Activated naive CD4-positive, alpha-beta T cell treated with anti-CD3 and anti-CD28 coated beads, Interleukin-2, amount 50 U/mL, for 16 hours (primary cell): ENCODE data around the gene RASGRP4.
"Not testable (repeated sequence)": the region's sequence is repeated elsewhere in the genome, so short reads cannot be mapped to it uniquely, and the experiment has no call there.

Experiments used
- DNase-seq: peaks from one replicate; pipeline ENCODE4 v3.0.0-alpha.2; 2020

Gene RASGRP4, protein sequence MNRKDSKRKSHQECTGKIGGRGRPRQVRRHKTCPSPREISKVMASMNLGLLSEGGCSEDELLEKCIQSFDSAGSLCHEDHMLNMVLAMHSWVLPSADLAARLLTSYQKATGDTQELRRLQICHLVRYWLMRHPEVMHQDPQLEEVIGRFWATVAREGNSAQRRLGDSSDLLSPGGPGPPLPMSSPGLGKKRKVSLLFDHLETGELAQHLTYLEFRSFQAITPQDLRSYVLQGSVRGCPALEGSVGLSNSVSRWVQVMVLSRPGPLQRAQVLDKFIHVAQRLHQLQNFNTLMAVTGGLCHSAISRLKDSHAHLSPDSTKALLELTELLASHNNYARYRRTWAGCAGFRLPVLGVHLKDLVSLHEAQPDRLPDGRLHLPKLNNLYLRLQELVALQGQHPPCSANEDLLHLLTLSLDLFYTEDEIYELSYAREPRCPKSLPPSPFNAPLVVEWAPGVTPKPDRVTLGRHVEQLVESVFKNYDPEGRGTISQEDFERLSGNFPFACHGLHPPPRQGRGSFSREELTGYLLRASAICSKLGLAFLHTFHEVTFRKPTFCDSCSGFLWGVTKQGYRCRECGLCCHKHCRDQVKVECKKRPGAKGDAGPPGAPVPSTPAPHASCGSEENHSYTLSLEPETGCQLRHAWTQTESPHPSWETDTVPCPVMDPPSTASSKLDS

DNA sequence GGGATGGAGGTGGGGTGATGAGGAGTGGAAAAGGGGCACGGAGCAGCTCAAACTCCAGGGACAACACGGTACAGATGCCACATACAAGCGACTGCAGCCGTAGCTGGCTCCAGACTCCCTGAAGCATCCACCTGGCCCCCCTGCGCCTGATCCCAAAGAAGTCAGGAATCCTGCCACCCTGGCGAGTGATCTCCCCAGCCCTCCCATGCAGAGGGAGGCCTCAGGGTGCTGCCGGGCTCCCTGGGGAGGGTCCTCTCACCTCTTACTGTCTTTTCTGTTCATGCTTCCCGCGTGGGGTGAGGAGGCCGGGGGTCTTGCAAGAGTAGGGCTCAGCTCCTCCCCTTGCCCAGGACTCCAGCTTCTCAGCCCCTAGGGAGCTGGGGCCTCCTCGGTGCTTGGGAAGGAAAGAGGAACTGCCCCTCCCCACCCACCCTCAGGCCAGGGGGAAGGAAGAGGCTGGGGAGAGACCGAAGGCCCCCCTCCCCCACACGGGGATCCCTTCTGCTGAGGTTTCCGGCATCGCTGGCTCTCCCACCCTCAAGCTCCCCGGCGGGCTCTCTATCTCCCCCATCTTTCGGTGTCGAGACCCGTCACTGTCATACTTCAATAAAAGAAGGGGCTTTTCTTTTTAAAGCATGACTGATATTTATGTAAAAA is at the start of gene RASGRP4:
Gene RASGRP4, minus strand, starts transcription at position 410 of the 657 bp plus-strand sequence. Its CDS starts 128 bp downstream, at position 282.
- peak; percentile 49 for DNase-seq

DNA sequence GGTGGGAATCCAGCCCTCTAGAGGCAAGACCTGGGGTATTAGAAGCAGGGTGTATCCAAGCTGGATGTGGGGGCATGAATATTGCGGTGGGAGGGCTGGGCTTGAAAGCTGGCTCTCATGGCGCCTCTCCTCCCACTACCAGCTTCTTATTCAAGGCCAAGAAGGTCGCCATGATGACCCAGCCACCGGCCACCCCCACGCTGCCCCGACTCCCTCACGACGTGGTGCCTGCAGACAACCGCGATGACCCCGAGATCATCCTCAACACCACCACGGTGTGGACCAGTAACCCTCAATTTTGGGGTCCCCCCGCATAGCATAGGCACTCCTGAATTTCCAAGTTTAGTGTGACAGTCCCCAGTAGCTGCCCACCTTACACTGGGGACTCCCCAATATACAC is 49.2 kb upstream of the RASGRP4 start:
- no peak for DNase-seq

DNA sequence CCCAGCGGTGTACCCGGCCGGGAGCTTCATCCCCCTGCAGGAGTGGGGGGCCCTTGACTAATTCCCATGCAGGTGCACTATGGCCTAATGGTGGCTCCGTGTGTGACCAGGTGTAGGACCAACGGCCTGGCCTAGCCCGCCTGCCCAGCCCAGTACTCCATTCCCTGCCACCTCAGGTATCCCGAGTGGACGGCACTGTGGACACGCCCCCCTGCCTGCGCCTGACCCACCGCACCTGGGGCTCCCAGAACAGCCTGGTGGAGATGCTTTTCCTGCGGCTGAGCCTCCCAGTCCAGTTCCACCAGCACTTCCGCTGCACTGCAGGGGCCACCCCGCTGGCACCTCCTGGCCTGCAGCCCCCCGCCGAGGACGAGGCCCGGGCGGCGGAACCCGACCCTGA is 47.2 kb upstream of the RASGRP4 start:
- no peak for DNase-seq

DNA sequence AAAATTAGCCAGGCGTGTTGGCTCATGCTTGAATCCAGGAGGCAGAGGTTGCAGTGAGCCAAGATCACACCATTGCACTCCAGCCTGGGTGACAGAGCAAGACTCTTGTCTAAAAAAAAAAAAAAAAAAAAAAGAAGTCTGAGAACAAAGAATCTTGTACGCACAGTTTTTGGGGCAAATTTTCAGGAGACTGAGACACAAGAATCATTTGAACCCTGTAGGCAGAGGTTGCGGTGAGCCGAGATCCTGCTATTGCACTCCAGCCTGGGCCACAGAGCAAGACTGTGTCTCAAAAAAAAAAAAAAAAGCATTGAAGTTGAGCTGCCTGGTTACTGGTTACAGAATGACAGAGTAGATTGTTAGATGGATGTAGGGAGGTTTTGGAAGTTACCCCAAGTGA is 46.7 kb upstream of the RASGRP4 start:
- not testable (repeated sequence) for DNase-seq

DNA sequence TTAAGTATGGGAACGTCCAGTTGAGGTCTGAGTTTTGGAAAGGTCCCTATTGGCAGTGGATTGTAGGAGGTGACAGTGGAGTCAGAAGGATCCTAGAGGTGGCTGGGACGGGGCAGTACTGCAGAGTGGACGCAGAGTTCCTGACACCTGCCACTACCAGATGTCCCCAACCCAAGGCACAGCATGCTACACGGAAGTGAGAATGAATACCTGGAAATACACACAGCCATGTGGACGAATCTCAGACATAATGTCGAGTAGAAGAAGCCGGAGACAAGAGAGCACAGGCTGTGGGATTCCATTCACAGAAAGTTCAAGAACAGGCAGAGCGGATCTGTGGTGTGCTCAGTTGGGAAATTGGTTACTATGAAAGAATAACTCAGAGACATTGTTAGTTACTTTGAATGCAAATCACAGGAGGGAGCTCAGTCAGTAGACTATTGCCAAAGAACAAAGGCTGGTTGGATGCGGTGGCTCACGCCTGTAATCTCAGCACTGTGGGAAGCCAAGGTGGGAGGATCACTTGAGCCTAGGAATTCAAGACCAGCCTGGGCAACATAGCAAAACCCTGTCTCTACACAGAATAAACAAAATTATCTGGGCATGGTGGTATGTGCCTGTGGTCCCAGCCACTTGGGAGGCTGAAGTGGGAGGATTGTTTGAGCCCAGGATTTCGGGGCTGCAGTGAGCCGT is 44.9 kb upstream of the RASGRP4 start:
- DNase-seq: no peak

DNA sequence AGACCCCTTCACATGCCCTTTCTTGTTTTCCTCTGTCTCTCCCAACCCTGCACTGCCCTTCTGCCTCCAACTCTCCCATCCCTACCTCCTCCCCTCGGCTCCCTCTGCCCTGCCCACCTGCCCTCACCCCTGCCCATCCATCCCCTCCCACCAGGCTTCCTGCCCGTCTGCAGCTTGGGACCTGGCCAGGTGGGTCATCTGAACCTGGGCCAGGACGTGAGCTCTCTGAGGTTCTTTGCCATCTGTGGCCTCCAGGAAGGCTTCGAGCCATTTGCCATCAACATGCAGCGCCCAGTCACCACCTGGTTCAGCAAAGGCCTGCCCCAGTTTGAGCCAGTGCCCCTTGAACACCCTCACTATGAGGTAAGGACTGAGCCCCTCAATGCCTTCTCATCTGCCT is 43.1 kb upstream of the RASGRP4 start:
- DNase-seq: no peak

DNA sequence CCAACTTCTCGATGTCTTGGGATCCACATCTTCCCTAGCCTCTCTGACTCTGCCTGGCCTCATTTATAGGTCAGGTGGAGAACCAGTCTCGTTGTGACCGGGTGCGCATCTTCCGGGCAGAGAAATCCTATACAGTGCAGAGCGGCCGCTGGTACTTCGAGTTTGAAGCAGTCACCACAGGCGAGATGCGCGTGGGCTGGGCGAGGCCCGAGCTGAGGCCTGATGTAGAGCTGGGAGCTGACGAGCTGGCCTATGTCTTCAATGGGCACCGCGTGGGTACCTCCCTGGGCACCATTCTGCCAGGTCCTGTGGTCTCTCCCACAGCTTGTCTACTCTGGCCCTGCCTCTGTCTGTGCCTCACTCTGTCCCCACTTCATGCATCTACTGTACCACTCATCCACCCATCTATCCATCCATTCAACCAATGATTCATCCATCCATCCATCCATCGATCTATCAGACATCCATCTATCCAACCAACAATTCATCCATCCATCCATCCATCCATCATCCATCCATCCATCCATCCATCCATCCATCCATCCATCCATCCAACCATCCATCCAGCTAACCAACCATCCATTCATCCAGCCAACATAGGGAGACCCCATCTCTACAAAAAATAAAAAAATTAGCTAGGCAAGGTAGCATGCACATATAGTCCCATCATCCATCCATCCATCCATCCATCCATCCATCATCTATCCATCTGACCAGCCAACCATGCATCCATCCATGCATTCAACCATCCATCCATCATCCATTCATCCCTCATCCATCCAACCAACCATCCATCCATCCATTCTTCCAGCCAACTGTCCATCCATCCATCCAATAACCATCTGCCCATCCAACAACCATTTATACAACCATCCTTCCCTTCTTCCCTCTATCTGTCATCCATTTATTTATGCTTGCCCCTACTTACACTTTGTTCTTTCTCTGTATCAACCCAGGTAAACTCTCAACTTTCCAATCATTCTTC is 41.8 kb upstream of the RASGRP4 start:
- no peak for DNase-seq

DNA sequence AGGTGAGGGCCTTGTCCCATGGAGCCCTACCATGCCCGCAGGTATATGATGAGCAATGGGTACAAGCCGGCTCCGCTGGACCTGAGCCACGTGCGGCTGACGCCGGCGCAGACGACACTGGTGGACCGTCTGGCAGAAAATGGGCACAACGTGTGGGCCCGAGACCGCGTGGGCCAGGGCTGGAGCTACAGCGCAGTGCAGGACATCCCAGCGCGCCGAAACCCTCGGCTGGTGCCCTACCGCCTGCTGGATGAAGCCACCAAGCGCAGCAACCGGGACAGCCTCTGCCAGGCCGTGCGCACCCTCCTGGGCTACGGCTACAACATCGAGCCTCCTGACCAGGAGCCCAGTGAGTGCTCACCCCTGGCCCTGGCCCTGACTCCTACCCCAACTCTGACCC is 40.0 kb upstream of the RASGRP4 start:
- no peak for DNase-seq

DNA sequence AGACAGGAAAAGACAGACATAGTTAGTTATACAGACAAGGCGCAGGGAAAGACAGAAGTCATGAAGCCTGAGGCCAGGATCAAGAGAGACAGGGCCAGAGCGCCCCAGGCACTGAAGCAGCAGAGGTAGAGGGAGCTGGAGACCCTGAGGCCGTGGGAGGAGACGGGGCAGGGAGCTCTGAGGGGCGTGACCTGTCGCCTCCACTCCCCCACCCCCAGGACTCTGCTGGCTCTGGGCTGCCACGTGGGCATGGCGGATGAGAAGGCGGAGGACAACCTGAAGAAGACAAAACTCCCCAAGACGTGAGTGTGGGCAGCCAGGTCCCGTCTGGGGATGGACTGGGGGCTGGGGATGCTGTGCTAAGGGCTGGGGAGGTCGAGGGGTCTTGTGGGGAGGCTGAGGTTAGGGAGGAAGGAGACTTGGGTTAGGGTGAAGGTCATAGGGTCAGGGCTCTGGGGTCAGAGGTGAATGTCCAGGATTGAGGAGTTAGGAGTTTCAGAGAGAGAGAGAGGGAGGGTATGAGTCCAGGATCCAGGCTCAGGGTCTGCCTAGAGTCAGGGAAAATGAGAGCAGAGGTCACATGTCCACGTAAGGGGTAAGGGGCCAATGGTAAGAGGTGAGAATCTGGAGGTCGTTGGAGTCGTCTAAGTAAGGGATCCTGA is 38.5 kb upstream of the RASGRP4 start:
- DNase-seq: no peak

DNA sequence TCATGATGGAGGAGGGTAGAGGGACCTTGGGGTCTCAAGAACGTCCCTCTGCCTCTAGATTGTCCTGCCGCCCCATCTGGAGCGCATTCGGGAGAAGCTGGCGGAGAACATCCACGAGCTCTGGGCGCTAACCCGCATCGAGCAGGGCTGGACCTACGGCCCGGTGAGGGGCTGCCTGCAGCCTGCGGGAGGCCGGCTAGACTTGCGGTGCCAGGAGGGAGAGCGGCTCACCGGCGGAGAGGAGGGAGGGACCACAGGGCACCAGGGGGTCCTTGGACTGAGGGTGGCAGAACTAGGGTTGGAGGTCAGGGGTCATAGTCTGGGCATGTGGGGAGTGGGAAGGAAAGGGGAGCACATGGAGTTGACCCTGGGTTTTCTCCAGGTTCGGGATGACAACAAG is 37.3 kb upstream of the RASGRP4 start:
- no peak for DNase-seq

DNA sequence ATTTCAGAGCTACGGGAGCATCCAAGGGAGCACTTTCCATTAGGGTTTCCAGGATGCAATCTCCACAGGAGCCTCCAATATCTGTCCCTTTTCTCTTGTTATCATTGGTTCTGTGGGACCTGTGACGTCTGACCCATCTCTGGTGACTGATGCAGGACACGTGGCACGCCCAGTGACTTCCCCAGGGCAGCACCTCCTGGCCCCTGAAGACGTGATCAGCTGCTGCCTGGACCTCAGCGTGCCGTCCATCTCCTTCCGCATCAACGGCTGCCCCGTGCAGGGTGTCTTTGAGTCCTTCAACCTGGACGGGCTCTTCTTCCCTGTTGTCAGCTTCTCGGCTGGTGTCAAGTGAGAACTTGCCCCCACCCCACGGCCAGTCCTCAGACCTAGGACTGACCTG is 33.0 kb upstream of the RASGRP4 start:
- no peak for DNase-seq

DNA sequence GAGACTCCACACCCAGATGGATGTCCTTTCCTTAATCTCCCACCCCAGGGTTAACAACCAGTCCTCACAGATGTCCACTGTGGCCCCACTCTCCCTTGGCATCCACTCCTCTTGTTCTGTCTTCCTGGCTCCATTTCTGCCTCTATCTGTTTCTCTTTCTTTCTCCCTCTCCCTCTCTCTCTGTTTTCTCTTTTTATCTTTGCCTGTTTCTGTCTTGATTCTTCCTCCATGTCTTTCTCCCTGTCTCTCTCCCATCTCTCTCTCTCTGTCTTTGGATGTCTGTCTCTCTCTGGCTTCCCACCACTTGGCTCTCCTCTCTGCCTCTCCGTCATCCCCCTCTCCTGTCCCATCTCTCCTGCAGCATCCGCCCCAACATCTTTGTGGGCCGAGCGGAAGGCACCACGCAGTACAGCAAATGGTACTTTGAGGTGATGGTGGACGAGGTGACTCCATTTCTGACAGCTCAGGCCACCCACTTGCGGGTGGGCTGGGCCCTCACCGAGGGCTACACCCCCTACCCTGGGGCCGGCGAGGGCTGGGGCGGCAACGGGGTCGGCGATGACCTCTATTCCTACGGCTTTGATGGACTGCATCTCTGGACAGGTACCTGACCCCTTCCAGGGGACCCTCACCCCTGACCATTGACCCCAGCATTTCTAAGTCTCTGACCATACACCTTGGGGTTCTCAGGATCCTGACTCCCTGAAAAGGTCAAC is 31.8 kb upstream of the RASGRP4 start:
- no peak for DNase-seq

DNA sequence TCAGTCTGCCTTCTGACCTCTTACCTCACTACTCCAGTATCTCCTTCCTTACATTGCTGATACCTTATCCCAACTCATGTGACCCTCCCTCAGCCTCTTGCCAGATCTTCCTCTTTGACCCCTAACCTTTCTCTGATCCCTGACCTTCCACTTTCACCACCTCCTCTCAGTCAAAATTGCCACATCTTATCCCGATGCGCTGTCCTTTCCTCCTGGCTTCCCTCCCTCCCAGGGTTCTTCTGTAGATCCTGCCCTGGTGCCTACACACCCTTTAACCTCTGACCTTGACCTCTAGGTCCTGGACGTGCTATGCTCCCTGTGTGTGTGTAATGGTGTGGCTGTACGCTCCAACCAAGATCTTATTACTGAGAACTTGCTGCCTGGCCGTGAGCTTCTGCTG is 31.2 kb upstream of the RASGRP4 start:
- no peak for DNase-seq

DNA sequence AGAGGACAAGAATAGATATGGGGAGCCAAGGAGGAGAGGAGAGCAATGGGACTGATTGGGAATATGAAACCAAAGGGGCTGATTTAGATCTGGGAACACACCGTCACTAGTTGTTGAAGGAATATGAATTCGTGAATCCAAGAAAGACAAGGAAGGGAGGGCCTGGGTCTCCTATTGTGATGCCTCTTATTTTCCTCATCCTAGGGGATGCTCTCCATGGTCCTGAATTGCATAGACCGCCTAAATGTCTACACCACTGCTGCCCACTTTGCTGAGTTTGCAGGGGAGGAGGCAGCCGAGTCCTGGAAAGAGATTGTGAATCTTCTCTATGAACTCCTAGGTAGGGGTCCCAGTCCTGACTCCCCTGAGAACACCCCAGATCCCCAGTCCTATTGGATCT is 29.0 kb upstream of the RASGRP4 start:
- DNase-seq: no peak

DNA sequence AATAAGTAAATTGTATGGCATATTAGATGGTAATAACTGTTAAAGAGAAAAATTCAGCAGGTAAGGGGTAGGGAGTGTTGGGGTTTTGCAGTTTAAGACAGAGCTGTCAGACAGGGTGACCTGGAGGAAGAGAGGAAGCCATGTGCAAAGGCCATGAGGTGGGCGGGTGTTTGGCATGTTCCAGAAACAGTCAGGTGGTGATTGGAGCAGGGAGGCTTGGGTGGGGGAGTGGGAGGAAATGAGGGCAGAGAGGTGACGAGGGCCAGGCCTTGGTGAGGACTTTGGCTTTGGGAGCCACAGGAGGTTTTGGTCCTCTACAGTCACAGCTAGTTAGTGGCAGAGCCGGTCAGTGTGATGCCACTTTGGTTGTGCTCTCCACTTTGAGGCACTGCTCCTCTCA is 27.6 kb upstream of the RASGRP4 start:
- no peak for DNase-seq

DNA sequence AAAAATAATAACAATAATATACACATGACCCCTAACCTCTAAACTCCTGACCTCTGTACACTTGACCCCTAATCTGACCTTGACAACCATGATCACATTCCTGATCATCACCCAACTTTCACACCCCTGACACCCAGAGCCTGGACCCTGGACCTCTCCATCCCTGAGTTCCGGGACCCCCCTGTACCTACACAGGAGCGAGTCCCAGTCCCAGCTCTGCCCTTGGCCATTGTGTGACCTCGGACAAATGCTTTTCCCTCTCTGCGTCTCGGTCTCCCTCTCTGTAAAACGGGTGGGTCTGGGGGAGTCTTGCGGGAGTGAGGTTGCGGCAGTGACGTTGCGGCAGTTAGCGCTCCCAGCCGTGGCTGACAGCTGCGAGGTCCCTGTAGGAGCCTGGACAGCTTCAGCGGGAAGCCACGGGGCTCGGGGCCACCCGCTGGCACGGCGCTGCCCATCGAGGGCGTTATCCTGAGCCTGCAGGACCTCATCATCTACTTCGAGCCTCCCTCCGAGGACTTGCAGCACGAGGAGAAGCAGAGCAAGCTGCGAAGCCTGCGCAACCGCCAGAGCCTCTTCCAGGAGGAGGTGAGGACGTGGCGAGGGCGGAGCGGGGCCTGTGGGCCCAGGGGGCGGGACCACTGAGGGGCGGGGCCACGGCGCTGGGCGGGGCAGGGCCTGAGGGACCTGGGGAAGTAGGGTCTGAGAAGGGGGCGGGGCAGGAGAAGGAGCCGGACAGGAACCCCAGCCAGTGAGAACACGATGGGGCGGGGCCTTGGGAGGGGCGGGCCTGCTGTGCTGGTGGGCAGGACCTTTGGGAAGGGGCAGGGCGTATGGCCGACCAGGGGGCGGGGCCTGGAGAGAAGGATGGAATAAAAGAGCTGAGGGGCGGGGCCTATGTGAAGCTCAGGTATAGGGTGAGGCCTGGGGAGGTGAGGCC is 26.7 kb upstream of the RASGRP4 start:
- no peak for DNase-seq

DNA sequence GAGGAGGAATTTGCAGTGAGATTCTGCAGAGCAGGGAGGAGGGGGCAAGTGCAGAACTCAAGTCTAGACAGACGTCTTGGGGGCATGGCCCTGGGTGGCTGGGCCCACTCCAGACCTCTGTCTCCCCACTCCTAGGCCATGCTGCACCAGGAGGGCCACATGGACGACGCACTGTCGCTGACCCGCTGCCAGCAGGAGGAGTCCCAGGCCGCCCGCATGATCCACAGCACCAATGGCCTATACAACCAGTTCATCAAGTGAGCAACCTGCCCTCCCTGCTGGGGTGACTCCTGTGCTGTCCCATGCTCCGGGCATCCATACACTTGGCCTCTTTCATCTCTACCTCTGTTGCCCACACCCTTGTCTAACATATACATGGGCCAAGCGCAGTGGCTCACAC is 25.6 kb upstream of the RASGRP4 start:
- no peak for DNase-seq

DNA sequence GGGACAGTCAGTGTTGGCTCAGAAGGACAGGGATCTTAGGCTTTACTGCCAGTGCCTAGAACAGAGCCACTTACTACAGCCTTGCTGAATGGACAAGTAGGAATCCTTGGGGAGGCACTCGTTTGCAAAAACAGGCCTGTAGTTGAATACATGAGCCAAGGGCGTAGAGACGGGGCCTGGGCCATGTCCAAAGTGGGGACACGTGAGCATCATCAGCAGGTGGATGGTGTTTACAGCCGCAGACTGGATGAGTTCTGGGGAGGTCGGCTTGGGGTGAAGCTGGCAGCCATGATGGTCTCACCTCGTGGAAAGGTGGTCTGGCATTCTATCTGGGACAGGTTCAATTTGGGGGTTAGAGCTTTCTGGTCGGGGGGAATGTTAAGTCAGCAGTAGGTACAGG is 25.0 kb upstream of the RASGRP4 start:
- DNase-seq: no peak

DNA sequence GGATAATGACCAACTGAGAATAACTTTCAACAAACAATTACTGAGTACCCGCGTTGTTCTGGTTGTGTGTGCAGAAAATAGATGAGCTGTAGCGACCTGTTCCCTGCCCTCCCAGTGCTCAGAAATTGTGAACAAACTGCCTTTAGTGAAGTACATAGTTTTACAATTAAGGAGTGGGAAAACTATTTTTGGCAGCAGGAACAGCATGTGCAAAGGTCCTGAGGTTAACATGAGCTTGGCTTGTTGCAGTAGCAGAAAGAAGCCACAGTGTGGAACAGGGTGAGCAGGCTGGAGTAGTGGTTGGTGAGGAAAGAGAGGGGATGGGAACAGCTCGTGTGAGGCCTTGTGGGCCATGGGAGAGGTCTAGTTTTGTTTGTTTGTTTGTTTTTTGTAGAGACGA is 23.5 kb upstream of the RASGRP4 start:
- no peak for DNase-seq

DNA sequence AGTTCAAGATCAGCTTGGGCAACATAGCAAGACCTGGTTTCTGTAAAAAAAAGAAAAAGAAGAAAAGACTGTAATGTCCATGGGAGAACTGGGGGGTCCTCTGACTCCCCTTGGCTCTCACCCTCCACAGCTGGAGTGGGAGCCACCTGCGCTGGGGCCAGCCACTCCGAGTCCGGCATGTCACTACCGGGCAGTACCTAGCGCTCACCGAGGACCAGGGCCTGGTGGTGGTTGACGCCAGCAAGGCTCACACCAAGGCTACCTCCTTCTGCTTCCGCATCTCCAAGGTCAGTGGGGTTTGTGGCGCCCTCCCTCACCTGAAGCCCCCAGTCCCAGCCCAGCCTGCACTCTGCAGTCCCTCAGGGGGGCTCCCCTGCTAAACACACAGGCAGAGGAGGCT is 22.2 kb upstream of the RASGRP4 start:
- no peak for DNase-seq
